ENCODE measurements around the gene CPXM1. TPM values are rescaled to one million over a fixed set of nuclear protein-coding genes. Genes with fewer than 3 reads are reported as not detected.
A peak's percentile ranks its signal among the peaks of the same experiment; 100 is the strongest.

Gene CPXM1
- total RNA-seq, 1 donor, result under 0.01 TPM

- Histone ChIP-seq H4K20me1 (ENCODE audit: insufficient read depth, low read length) (peaks cover 3% of the 10 kb centered on the region), H3K36me3 (ENCODE audit: insufficient read depth, low read length) (no peaks in the 10 kb centered on the region), H3K79me2 (ENCODE audit: insufficient read depth, low read length) (no peaks in the 10 kb centered on the region), H3K4me2 (ENCODE audit: insufficient read depth, low read length) (no peak overlapping the region), H2AFZ (ENCODE audit: low read length) (no peak overlapping the region), H3K4me3 (ENCODE audit: insufficient read depth, low read length) (no peak overlapping the region), H3K9me3 (ENCODE audit: low read depth, low read length) (no peaks in the 10 kb centered on the region), H3K27me3 (ENCODE audit: insufficient read depth, low read length) (peaks cover 62% of the 10 kb centered on the region), H3K4me1 (ENCODE audit: insufficient read depth, low read length) (no peaks in the 10 kb centered on the region), H3K27ac (ENCODE audit: low read depth, low read length) (no peak overlapping the region)
- TF ChIP-seq, protein P1, sequence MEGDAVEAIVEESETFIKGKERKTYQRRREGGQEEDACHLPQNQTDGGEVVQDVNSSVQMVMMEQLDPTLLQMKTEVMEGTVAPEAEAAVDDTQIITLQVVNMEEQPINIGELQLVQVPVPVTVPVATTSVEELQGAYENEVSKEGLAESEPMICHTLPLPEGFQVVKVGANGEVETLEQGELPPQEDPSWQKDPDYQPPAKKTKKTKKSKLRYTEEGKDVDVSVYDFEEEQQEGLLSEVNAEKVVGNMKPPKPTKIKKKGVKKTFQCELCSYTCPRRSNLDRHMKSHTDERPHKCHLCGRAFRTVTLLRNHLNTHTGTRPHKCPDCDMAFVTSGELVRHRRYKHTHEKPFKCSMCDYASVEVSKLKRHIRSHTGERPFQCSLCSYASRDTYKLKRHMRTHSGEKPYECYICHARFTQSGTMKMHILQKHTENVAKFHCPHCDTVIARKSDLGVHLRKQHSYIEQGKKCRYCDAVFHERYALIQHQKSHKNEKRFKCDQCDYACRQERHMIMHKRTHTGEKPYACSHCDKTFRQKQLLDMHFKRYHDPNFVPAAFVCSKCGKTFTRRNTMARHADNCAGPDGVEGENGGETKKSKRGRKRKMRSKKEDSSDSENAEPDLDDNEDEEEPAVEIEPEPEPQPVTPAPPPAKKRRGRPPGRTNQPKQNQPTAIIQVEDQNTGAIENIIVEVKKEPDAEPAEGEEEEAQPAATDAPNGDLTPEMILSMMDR (IDR thresholded peaks at IDR 0.05; ENCODE audit: extremely low read depth, low read depth, low read length), result no peak
- peak; percentile 54 for DNase-seq (ENCODE audit: insufficient read length, low spot score, missing footprints)
Observed at GRCh38 chr20:2796011-2796660, 4.3 kb downstream of the CPXM1 start.

DNA sequence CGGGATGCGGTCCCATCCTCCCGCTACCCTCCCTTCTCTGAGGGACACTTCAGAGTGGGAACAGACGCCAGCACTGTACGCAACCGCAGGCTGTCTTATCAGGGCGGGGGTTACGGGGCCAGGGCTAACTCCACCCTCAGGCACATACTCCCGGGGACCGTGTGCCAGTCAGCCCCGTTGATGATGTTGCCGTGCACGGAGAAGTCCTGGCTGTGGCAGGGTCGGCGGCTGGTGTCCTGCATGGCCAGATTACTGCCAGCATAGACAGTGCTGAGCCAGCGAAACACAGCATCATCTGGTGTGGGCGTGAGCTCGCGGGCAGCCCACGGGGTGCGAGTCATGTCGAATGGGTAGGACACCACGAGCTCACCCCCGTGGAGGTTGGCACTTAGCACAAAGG, 5.0 kb downstream of the CPXM1 start:
- Histone ChIP-seq H3K4me2 (ENCODE audit: insufficient read depth, low read length) (no peak overlapping the region), H3K27ac (ENCODE audit: low read depth, low read length) (no peak overlapping the region)
- TF ChIP-seq, protein P1 (IDR thresholded peaks at IDR 0.05; ENCODE audit: extremely low read depth, low read depth, low read length), result no peak

DNA sequence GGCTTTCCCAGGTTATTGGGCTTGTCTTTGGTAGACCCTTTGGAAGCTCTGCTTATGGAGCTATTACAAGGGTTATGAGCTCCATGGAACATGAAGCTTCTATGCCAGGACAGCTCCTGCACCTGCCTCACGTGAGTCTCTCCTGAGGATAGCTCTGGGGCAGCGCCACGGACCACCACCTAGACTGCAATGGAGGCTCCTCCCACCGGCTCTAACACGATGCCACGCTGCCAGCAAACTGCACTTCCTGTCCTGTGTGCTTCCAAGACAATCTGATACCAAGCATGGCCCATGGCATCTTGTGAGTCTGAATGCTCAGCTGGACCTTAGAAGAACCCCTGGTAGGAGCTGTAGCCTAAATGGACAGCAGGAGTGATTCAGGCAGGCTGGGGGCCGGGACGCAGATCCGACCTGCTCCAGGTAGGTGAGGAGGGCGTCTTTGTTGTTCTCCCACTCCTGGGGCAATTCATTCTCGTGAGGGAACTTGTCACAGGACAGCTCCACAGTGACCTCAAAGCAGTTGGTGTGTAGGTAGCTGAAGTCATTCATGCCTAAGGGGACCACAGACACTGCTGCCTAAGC, 5.5 kb downstream of the CPXM1 start:
- H3K4me2 ChIP-seq (ENCODE audit: insufficient read depth, low read length), result no peak overlapping the region
- TF ChIP-seq, protein P1 (IDR thresholded peaks at IDR 0.05; ENCODE audit: extremely low read depth, low read depth, low read length), result no peak

More for the DNA sequence above, 5.0 kb downstream of the CPXM1 start:
- H3K27me3 ChIP-seq (ENCODE audit: insufficient read depth, low read length), result peaks cover 56% of the 10 kb centered on the region
- H3K4me1 ChIP-seq (ENCODE audit: insufficient read depth, low read length), result no peaks in the 10 kb centered on the region
- H3K9me3 ChIP-seq (ENCODE audit: low read depth, low read length), result no peaks in the 10 kb centered on the region
- peak; percentile 35 for DNase-seq (ENCODE audit: insufficient read length, low spot score, missing footprints)
- no peaks in the 10 kb centered on the region for H3K79me2 ChIP-seq (ENCODE audit: insufficient read depth, low read length)
- no peak overlapping the region for H3K4me3 ChIP-seq (ENCODE audit: insufficient read depth, low read length)
- no peak overlapping the region for H2AFZ ChIP-seq (ENCODE audit: low read length)
- H3K36me3 ChIP-seq (ENCODE audit: insufficient read depth, low read length), result no peaks in the 10 kb centered on the region
- H4K20me1 ChIP-seq (ENCODE audit: insufficient read depth, low read length), result peaks cover 3% of the 10 kb centered on the region

GRCh38 chr20:2794202-2794748, 6.2 kb downstream of the CPXM1 start:
- no peaks in the 10 kb centered on the region for H3K79me2 ChIP-seq (ENCODE audit: insufficient read depth, low read length)
- peaks cover 56% of the 10 kb centered on the region for H3K27me3 ChIP-seq (ENCODE audit: insufficient read depth, low read length)
- no peaks in the 10 kb centered on the region for H3K9me3 ChIP-seq (ENCODE audit: low read depth, low read length)
- no peak overlapping the region for H3K27ac ChIP-seq (ENCODE audit: low read depth, low read length)
- TF ChIP-seq, protein P1 (IDR thresholded peaks at IDR 0.05; ENCODE audit: extremely low read depth, low read depth, low read length), result no peak
- no peaks in the 10 kb centered on the region for H3K36me3 ChIP-seq (ENCODE audit: insufficient read depth, low read length)
- peaks cover 3% of the 10 kb centered on the region for H4K20me1 ChIP-seq (ENCODE audit: insufficient read depth, low read length)
- DNase-seq (ENCODE audit: insufficient read length, low spot score, missing footprints), result peak; percentile 68
- H3K4me3 ChIP-seq (ENCODE audit: insufficient read depth, low read length), result no peak overlapping the region
- H3K4me2 ChIP-seq (ENCODE audit: insufficient read depth, low read length), result no peak overlapping the region
- H2AFZ ChIP-seq (ENCODE audit: low read length), result no peak overlapping the region
- no peaks in the 10 kb centered on the region for H3K4me1 ChIP-seq (ENCODE audit: insufficient read depth, low read length)

More for the DNA sequence above, 5.5 kb downstream of the CPXM1 start:
- Histone ChIP-seq H2AFZ (ENCODE audit: low read length) (no peak overlapping the region), H4K20me1 (ENCODE audit: insufficient read depth, low read length) (peaks cover 3% of the 10 kb centered on the region), H3K79me2 (ENCODE audit: insufficient read depth, low read length) (no peaks in the 10 kb centered on the region), H3K4me3 (ENCODE audit: insufficient read depth, low read length) (no peak overlapping the region), H3K27me3 (ENCODE audit: insufficient read depth, low read length) (peaks cover 56% of the 10 kb centered on the region), H3K27ac (ENCODE audit: low read depth, low read length) (no peak overlapping the region), H3K9me3 (ENCODE audit: low read depth, low read length) (no peaks in the 10 kb centered on the region), H3K4me1 (ENCODE audit: insufficient read depth, low read length) (no peaks in the 10 kb centered on the region), H3K36me3 (ENCODE audit: insufficient read depth, low read length) (no peaks in the 10 kb centered on the region)
- DNase-seq (ENCODE audit: insufficient read length, low spot score, missing footprints), result peak; percentile 78
